ENCODE results near the gene TVP23A. TPM values are rescaled to one million over a fixed set of nuclear protein-coding genes. Genes with fewer than 3 reads are reported as not detected.
"Not testable (repeated sequence)": the region's sequence is repeated elsewhere in the genome, so short reads cannot be mapped to it uniquely, and the experiment has no call there.

Gene TVP23A
- total and polyA plus RNA-seq, 2 donors (not counting 1 experiment from before 2014, with no cell fraction given) = 0.37 to 3.2 TPM

- WGBS (ENCODE audit: insufficient coverage) = 79% methylated on average over 9 of the region's 12 CpGs
- no peaks in the 10 kb centered on the region for H4K20me1 ChIP-seq (ENCODE audit: control insufficient read depth, insufficient read depth, low read length, poor library complexity, severe bottlenecking)
- ATAC-seq (ENCODE audit: low read depth) (no peak), DNase-seq (no peak)
- no peaks in the 10 kb centered on the region for H3K79me2 ChIP-seq (ENCODE audit: control insufficient read depth, insufficient read depth, low read length)
- peaks cover 0 to 23% of the 10 kb centered on the region in 2 donors for H3K4me1 ChIP-seq (ENCODE audit: control insufficient read depth in 2 of 2, insufficient read depth in 2 of 2, low read length in 2 of 2)
- no peak for TF ChIP-seq CTCF (IDR thresholded peaks at IDR 0.05)
- no peak for TF ChIP-seq EZH2 (IDR thresholded peaks at IDR 0.05; ENCODE audit: borderline replicate concordance, insufficient read depth, low read depth, low read length, poor library complexity, severe bottlenecking)
- ChIA-PET CTCF (interaction anchor here (1.6 kb wide), 1 partner anchor 141 kb away, joined by 4 read pairs; no protein-coding TSS in a partner anchor), POLR2A (interaction anchor here (0.6 kb wide), 1 partner anchor 93 kb away, joined by 10 read pairs; no protein-coding TSS in a partner anchor)
- no peak overlapping the region for H3K9ac ChIP-seq (ENCODE audit: low read length)
- Mint-ChIP-seq H3K27me3 (no peaks in the 10 kb centered on the region), H3K4me1 (peaks cover 43% of the 10 kb centered on the region), H3K27ac (no peak overlapping the region), H3K9me3 (ENCODE audit: insufficient read depth) (no peaks in the 10 kb centered on the region), H3K4me3 (peak overlapping the region; percentile 26)
- intact Hi-C loops (cut with micrococcal nuclease) = no loop called here
- no peaks in the 10 kb centered on the region for H3K27me3 ChIP-seq (replicated peaks in 1 of 4; ENCODE audit: control extremely low read depth in 1 of 4, control insufficient read depth in 3 of 4, insufficient read depth in 4 of 4, low read length in 3 of 4)
- no peak overlapping the region for H3K4me3 ChIP-seq (ENCODE audit: control extremely low read depth in 1 of 5, extremely low read depth in 1 of 5, insufficient read depth in 1 of 5, low read depth in 2 of 5, low read length in 4 of 5)
- H3K4me2 ChIP-seq (replicated peaks; ENCODE audit: low read depth, low read length, poor library complexity, severe bottlenecking) = no peak overlapping the region
- no peak overlapping the region for H3K27ac ChIP-seq (ENCODE audit: low read length in 2 of 2)
- H2AFZ ChIP-seq (ENCODE audit: insufficient read depth, low read depth, low read length, poor library complexity, severe bottlenecking) = no peak overlapping the region
- H3K36me3 ChIP-seq (replicated peaks in 1 of 2; ENCODE audit: control extremely low read depth in 1 of 2, control insufficient read depth in 1 of 2, extremely low read depth in 1 of 2, insufficient read depth in 2 of 2, low read length in 1 of 2) = no peaks in the 10 kb centered on the region
- no peaks in the 10 kb centered on the region for H3K9me3 ChIP-seq (ENCODE audit: control extremely low read depth in 1 of 3, control insufficient read depth in 2 of 3, insufficient read depth in 1 of 3, low read length in 2 of 3)
These were observed 41.2 kb downstream of the TVP23A start for GRCh38 chr16:10777356-10777755.

DNA sequence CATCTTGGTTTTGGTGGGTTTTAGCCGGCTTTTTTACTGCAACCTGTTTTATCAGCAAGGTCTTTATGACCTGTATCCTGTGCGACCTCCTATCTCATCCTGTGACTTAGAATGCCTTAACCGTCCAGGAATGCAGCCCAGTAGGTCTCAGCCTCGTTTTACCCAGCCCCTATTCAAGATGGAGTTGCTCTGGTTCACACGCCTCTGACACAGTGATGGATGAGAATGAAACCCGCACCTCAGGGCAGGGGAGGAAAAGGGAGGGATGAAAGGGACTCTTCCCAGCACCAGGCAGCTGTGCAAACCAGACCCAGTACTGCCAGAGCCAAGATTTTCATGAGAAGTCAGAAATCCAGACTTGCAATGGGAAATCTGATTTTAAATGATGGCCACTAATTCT lies 41.7 kb downstream of the TVP23A start:
- no CpG with 5 or more reads among the region's 6 CpGs for WGBS (ENCODE audit: insufficient coverage)
- H2AFZ ChIP-seq (ENCODE audit: insufficient read depth, low read depth, low read length, poor library complexity, severe bottlenecking); H3K27ac ChIP-seq (ENCODE audit: low read length in 2 of 2); H3K9me3 ChIP-seq (ENCODE audit: control extremely low read depth in 1 of 3, control insufficient read depth in 2 of 3, insufficient read depth in 1 of 3, low read length in 2 of 3); DNase-seq; H3K27ac Mint-ChIP-seq; intact Hi-C loops (cut with micrococcal nuclease); H4K20me1 ChIP-seq (ENCODE audit: control insufficient read depth, insufficient read depth, low read length, poor library complexity, severe bottlenecking); H3K9me3 Mint-ChIP-seq (ENCODE audit: insufficient read depth); POLR2A ChIA-PET; H3K9ac ChIP-seq (ENCODE audit: low read length); H3K4me3 ChIP-seq (ENCODE audit: control extremely low read depth in 1 of 5, extremely low read depth in 1 of 5, insufficient read depth in 1 of 5, low read depth in 2 of 5, low read length in 4 of 5); CTCF ChIA-PET; H3K36me3 ChIP-seq (replicated peaks in 1 of 2; ENCODE audit: control extremely low read depth in 1 of 2, control insufficient read depth in 1 of 2, extremely low read depth in 1 of 2, insufficient read depth in 2 of 2, low read length in 1 of 2); ATAC-seq (ENCODE audit: low read depth); H3K4me3 Mint-ChIP-seq; H3K27me3 Mint-ChIP-seq; H3K79me2 ChIP-seq (ENCODE audit: control insufficient read depth, insufficient read depth, low read length); H3K27me3 ChIP-seq (replicated peaks in 1 of 4; ENCODE audit: control extremely low read depth in 1 of 4, control insufficient read depth in 3 of 4, insufficient read depth in 4 of 4, low read length in 3 of 4); H3K4me2 ChIP-seq (replicated peaks; ENCODE audit: low read depth, low read length, poor library complexity, severe bottlenecking): not testable (repeated sequence)
- H3K4me1 Mint-ChIP-seq = peaks cover 39% of the 10 kb centered on the region
- H3K4me1 ChIP-seq (ENCODE audit: control insufficient read depth in 2 of 2, insufficient read depth in 2 of 2, low read length in 2 of 2) = peaks cover 0 to 23% of the 10 kb centered on the region in 2 donors
